ENCODE data around the gene ANAPC10.

- TF ChIP-seq CTCF (IDR thresholded peaks at IDR 0.05) (no peak), POLR2A (IDR thresholded peaks at IDR 0.05) (no peak)
These were observed 39.7 kb downstream of the ANAPC10 start for GRCh38 chr4:145058256-145058655.

Data from right lobe of liver (tissue), 4 donors.